GM20431 (cell line): ENCODE measurements around the gene GNAZ.

ENCODE experiments used
- in situ Hi-C: fragments of 300-500 bp; cut with MseI, MboI; formaldehyde crosslinking; loops from one replicate; pipeline ENCODE4 v1.15.0; 2020; ENCODE audit warnings: low sequenced_read_pairs; ENCODE audit not compliant: unreplicated experiment

Gene GNAZ

DNA sequence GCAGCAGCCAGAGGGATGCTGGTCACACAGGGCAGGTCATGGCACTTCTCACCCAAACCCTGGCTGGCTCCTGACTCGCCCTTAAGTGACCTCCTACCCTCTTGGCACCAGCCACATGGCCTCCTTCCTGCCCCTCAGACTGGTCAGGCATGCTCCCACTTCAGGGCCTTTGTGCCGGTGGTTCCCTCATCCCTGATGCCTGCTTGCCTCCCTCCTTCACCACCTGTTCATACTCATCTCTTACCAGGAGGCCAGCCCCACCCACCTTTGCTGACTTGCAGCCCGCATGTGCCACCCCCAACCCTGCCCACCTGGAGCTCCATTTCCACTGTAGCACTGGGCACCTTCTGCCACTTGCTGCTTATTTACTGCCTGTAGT is 20.1 kb downstream of the GNAZ start:
- in situ Hi-C loops, result no loop called here

DNA sequence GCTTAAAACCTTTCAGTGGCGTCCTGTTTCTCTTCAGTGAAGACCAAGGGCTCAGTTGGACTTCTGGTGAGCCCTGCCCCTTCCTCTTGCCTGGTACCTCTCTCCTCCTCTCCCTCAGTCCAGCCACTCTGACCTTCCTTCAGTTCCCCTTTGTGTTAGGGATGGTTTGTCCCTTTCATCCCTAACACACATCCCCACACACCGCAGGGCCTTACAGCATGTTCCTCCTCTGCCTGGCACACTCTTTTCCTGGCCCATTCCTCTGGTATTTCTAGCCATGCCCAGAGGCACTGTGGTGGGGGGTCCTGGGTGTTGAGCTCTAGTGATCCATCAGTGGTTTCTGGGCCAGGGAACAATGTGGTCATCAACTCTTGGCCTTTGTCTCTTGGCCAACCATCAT is 21.4 kb downstream of the GNAZ start:
- in situ Hi-C loops, result no loop called here

DNA sequence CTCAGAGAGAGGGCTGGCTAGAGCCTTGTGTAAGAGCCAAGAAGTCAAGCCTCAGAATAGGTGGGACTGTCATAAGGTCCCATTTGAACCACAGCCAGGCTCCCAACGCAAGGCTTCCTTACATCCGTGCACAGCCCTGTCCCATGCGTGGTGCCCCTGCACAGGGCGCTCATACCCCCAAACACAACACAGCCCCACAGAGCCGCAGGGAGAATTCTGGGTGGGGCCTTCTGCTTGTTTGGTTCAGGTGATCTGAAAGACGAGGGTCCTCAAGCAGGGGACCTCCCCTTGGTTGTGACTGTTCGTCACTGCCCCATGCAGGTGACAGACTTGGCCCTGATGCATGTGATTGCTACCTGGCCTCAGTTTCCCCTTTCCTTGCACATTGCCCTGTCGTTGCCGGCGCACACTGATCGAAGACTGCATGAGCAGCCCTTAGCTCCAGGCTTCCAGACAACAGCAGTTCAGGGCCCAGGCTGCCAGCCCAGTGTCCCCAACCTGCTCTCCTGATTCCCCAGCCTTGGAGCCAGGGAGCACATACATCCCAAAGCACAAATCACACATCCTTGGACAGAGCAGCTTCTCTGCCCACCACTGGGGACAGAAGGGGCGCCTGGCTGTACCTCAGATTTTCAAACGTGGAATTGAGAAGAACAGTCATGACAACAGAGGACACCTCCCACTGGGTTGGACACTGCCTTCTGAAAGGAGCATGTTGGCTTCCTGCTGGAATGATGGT is 22.1 kb downstream of the GNAZ start:
- in situ Hi-C loops, result no loop called here

DNA sequence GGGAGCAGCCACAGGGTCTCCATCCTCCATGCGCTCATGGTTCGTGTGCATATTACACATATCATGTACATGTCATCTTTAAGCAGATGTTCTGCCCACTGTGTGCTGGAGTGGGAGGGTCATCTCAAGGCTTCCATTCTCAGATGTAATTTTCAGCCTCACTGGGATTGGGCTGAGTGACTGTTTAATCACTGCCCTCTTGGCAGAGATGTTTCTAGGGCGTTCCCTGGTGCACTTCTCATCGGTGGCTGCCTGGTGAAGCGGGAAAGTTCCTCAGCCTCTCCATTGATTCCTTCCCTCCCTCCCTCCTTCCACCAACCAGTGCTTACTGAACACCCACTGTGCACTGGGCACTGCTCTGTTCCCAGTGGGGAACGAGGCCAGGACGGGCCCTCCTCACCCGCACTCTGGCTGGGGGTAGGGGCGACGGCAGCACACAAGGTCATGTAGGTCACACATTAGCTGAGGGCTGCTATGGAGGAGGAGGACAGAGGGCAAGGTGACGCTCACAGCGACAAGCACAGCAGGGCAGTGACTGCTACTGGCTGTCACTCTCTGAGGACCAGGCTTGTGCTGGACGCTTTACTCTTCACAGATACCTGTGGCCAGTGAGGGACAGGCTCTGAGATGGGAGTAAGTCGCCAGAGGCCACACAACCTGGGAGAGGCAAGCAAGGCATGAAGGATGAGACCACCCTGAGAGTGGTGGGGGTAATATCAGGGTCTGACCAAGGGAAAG is 22.9 kb downstream of the GNAZ start:
- in situ Hi-C loops, result no loop called here

DNA sequence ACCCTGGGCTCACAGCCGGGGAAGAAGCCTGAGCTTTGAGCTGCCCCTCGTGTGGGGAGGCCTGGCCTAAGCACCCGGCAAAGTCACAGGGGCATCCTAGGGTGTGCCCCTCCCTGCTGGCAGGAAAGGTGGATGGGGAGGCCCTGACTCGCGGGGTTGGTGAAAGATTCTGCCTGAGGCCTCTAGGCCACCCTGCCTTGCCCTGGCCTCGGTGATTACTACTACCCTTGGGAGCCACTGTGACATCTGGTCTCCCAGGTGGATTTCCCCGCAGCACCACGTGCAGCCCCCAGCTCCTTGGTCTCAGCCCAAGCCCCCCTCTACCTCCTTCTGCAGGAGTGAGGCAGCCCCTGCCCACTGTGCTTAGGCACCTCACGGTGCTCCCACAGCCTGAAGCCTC is 23.9 kb downstream of the GNAZ start:
- in situ Hi-C loops, result no loop called here

DNA sequence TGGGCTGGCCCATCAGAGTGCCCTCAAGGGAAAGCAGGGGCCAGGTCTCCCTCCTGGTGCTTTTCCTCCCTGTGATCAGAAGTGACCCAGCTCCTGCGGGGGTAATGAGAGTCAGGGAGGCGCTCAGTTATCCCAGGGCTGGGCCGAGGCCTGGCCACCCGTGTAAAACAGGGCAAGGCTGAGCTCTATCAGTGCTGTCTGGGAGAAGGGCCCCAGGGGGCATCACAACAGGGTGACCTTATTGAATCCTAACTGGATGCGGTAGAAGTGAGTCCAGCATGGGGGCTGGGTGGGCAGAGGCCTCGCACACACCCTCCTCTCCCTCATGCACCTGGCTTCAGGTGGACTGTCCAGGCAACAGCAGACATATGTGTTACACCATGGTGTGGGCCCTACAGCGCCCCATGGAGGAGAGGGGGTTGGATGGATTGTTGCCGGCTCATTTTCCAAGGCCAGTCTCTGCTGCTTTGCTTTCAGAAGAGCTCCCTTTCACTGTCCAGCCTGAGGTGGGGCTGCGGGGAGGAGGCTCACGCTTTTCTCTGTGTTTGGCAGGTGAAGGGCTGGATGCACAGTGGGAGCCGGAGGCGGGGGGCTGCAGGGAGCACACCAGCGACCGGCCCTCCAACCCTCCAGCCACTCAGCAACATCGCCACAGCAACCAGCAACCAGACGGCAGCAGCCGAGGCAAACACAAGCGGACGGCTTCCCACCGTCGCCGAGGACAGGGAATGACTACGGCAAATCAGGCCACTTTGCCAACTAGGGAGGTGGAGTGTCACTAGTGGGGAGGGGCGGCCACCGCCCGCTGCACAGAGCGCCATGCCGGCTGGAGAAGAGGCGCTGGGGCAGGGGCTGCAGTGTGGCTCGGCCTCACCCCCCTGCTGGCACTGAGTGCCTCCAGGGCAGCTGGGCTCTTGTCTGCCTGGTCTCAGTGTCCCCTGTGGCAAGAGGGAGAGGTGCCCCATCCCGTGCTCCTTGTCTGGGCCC is 24.7 kb downstream of the GNAZ start:
- in situ Hi-C loops, result no loop called here

DNA sequence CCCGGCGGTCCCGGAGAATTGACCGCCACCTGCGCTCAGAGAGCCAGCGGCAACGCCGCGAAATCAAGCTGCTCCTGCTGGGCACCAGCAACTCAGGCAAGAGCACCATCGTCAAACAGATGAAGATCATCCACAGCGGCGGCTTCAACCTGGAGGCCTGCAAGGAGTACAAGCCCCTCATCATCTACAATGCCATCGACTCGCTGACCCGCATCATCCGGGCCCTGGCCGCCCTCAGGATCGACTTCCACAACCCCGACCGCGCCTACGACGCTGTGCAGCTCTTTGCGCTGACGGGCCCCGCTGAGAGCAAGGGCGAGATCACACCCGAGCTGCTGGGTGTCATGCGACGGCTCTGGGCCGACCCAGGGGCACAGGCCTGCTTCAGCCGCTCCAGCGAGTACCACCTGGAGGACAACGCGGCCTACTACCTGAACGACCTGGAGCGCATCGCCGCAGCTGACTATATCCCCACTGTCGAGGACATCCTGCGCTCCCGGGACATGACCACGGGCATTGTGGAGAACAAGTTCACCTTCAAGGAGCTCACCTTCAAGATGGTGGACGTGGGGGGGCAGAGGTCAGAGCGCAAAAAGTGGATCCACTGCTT is 25.5 kb downstream of the GNAZ start:
- in situ Hi-C loops, result no loop called here

DNA sequence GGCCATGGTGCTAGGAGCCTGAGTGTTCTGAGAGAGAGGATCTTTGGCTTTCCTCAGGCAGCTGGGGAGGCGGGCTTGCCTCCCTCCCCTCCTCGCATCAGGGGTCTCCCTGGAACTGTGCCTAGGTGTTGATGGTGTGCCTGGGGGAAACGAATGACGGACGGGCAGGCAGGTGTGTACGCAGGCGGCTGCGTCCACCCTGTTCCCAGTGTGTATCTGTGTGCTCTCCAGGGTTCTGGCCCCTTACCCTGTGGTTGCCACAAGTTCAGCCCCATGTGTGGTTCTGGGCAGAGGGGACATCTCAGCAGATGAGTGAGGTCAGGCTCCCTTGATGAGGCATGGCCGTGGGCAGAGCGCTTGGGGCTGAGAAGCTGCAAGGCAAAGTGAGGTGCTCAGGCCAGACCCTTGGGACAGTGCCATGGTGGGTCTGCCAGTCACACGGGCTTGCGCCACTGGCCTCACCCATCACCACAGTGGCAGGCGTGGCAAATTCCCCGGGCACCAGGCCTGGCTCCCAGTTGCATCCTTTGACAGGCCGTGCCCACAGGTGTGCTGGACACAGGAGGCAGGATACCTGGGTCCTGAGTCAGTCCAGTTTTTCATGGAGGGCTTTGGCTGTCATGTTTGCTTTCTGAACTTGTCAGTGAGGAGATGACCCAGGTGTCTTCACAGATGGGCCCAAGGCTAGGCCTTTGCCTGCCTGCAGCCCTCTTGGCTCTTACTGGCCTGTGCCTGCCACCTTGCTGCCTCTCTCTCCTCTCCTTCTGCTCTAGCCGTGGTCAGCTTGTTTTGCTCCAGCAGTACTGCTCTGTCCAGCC is 27.3 kb downstream of the GNAZ start:
- in situ Hi-C loops, result no loop called here

DNA sequence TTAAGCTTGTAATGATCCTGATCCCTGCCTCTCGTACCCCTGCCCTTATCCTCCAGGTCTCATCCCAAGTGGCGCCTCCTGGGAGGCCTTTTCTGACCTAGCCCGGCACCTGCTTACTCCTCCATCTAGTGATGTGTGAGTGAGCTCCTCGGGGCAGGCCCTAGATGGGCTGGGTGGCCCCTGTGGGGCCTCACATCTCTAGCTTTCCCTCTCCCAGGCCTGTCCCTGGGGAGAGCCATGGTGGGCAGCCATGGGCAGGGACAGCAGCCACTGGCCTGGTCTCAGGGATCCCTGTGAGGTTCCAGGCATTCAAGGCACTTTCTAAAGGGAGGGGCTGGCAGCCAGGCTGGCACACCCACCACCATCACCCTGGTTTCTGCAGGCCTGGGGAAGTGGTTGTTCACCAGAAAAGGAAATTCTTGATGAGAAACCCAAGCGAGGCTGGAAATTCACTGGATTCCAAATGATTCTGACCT is 27.9 kb downstream of the GNAZ start:
- in situ Hi-C loops, result no loop called here

DNA sequence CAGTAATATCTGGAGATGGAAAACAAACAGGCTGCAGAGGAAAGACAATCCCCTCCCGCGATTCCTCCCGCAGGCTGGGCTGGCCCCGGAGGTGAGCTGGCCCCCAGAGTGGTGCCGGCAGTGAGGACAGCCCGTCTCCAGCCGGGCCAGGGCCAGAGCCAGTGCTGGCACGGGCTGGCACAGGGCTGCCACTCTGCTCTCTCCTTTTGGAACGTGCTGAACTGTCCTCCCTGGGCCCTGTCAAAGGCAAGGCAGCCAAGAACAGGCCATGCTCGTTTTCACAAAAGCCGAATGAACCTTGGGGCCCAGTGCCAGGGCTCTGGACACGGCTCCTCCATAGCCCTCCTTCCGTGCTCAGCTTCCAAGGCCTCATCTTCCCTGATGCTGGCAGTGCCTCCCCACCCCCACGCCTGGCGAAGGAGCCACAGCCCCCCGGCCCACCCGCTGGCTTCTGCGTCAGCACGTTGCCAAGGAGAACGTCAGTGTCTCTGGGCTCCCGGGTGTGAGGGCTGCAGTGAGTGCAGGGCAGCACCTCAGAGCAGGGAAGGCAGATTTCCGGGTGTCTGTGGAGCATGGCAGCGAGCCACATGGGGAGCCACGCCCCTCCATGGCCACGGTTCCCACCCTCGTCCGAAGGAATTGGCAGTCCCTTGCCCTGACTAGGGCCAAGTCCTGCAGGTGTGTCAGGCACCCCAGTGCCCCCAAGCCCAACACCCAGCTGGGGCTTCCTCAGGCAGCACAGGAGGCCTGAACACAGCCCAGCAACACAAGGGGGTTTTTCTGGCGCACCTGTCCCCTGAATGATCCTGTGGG is 28.6 kb downstream of the GNAZ start:
- in situ Hi-C loops, result no loop called here

DNA sequence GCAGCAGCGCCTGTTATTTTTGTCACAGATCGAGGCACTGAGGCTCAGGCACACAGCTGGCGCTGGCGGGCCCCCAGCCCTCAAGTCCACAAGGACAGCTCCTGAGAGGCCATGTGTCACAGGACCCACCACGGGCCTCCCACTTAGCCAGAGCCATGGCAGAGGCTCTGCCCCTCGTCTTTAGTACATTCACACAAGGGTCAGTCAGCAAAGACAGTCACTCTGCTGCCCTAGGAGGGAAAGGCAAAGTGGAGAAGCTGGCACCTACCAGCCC is 29.1 kb downstream of the GNAZ start:
- in situ Hi-C loops, result no loop called here

DNA sequence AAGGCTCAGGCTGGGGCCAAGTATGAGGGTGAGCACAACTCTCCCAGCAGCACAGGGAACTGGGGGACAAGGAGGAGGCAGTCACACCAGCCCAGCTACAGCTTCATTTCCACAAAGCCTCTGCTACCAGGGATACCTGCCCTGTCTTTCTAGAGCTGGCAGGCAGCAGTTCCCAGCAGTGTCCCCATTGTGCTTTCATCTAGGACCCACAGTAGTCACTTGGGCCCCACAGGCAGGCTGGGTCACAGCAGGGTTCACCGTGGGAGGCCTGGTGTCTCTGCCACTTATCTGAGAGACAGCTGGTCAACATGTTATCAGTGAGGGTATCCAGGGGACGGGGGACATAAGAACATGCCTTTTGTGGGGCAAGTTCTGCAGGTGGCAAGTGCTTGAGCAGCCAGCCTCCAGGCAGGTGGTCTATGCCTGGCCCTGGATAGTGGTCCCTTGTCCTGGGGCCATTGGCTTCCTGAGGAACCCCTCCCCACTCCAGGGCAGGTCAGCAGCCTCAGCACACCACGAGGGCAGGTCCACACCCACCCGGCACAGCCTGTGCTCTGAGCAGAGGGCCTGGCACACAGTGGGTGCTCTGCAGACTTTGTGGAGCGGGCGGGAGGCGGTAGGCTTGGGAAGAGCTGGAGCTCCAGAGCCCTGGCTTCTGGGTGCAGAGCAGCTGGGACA is 29.9 kb downstream of the GNAZ start:
- in situ Hi-C loops, result no loop called here

DNA sequence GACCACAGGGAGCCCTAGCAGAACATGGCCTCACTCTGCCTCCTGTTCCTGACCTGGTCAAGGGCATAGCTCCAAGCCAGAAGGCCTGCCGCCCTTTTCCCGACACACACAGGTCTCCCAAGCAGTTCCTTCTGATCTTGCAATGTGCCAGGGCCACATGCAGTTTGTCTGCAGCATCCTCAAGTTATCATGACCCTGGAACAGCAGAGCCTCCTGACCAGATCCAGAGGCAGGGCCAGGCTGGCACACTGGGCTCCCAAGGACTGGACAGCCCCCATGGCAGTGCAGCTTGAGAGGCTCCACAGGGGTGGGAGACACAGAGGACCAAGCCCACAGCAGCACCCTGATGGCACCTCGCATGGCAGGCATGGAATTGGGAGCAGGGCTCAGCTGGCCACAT is 31.2 kb downstream of the GNAZ start:
- in situ Hi-C loops, result no loop called here

DNA sequence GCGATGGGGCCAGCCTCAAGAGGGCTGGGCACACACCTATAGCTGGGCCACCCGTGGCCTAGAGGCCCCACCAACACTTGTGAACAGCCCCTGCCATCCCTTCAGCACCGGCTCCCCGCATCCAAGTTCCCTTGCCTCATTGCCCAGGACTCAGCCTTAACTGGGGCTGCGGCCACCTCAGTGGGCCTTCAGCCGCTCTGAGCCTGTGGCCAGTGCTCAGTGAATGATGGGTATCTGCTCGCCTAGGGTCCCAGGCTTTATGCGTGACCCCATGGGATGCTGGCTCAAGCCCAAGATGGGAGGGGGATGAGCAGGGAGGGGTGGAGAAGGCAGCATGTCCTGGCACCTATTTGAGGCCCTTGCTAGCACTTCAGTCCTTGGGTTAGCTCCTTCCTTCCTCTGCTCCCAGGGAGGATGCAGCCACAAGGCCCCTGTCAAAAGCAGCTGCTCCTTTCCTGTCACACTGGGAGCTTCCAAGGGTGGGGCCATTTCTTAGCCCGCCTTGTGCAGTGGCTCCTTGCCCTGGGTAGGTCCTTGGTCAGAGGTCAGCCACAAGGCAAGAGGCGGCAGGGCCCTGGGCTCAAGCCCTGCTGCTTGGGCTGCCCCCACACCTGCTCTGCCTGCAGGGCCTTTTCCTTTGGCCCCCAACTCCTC is 31.8 kb downstream of the GNAZ start:
- in situ Hi-C loops, result no loop called here

DNA sequence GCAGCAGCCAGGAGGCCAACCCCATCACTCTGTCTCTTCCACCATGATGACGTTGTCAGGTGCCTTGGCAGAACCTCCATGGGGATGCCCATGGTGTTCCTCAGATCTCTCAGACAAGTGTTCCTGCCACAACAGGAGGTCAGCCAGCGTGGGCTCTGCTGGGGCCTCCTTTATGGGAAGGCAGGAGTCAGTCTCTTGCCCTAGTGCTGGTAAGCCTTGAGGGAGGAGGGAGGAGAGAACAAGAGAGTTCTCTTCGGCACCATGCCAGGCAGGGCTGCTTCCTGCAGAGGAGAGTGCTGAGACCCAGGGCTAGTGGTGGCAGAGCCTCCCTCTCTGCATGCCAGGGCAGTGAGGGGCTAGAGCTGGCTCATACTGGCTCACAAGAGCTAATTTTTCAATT is 32.5 kb downstream of the GNAZ start:
- in situ Hi-C loops, result no loop called here

DNA sequence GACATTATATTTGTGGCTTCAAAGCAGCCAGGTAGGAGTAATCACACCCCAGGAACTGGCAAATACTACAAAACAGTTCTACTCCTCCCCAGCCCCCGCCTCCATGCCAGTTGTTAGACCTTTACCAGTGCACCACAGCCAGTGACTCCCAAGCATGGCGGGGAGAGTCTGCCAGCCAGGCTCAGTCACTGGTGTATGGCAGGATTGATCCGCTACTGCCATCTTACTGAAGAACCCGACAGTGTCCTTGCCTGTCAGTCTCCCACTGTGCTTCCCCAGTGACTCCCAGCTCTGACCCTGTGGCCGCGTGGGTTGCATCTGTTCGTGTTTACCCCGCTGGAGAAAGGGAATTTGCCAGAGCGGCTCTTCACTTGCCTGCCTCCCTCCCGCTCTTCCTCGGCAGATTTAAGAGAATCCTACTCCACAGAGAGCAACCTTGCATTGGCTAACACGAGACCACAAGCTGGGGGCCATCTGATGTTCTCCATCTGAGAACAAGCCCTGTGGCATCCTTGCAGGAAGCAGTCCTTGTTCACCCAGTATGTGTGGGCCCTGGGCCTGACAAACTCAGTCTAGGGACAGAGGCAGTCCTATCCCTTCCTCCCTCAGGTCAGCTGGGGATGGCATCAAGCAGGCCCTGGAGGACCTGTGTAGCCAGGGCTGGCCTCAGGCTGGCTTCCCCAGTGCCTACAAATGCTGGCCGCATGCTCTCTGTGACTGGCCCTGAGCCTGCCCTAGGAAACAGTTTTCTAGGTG is 33.1 kb downstream of the GNAZ start:
- in situ Hi-C loops, result no loop called here
